ENCODE data around the gene POLR2C.

DNA sequence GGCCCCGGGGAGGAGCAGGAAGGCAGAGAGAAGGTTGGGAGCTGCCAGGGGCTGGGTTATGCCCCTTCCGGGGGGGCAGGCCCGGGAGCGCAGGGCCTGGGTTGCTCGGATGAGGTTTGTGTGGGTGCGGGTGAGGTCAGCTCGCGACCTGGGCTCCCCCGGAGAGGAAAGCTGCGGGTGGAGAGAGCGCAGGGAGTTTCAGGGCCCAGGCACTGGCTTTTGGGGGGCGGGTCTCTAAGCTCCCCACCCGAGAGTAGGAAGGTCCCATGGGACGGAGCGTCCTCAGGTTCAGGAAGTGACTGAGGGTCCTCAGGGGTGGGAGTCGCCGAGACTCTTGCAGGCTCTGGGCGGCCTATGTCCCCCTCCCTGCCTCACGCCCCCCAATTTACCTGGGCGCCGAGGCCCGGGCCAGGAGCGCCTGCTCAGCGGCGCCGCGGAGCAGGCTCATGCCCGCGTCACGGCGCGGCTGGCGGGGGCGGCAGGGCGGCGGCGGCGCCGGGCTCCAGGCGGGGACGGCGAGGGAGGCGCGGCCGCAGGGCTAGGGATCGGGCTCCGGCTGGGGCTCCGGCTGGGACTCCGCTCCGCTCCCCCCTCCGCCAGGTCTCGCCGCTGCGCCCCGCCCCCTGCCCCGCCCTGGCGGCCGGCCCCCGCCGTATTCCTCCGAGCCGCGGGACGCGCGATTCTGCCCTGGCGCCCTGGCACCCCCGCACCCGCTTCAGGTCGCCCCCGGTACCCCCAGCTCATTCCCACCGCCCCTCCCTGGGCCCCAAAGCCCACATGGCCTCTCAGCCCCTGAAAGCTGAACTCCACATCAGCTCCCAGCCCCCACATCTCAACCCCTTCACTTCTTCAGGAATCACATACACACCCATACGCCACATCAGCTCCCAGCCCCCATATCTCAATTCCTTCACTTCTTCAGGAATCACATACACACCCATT is 23.7 kb downstream of the POLR2C start, which contains the start of gene DOK4:
- no peak for TF ChIP-seq POLR2A (IDR thresholded peaks at IDR 0.05)
- TF ChIP-seq, protein P1, sequence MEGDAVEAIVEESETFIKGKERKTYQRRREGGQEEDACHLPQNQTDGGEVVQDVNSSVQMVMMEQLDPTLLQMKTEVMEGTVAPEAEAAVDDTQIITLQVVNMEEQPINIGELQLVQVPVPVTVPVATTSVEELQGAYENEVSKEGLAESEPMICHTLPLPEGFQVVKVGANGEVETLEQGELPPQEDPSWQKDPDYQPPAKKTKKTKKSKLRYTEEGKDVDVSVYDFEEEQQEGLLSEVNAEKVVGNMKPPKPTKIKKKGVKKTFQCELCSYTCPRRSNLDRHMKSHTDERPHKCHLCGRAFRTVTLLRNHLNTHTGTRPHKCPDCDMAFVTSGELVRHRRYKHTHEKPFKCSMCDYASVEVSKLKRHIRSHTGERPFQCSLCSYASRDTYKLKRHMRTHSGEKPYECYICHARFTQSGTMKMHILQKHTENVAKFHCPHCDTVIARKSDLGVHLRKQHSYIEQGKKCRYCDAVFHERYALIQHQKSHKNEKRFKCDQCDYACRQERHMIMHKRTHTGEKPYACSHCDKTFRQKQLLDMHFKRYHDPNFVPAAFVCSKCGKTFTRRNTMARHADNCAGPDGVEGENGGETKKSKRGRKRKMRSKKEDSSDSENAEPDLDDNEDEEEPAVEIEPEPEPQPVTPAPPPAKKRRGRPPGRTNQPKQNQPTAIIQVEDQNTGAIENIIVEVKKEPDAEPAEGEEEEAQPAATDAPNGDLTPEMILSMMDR (IDR thresholded peaks at IDR 0.05) = no peak
- no peak for TF ChIP-seq EP300 (IDR thresholded peaks at IDR 0.05)
